GM23338 (cell line): ENCODE measurements around the gene ABCC3. TPM values are rescaled to one million over a fixed set of nuclear protein-coding genes. Genes with fewer than 3 reads are reported as not detected.

Experiments
- ATAC-seq: fragments of 200-7000 bp; cut with Tn5 transposase; 3 replicates; pipeline ENCODE4 v1.9.1; 2020
- DNase-seq: peaks from one replicate; pipeline ENCODE4 v3.0.0-alpha.2; 2015; ENCODE audit warnings: low spot score
- H2AFZ ChIP-seq: fragments of 200-600 bp; sonication (generic); 2 replicates; pipeline ENCODE4 v1.8.0; 2016; ENCODE audit warnings: antibody characterized with exemption, mild to moderate bottlenecking, moderate library complexity
- H3F3A ChIP-seq: fragments of 200-600 bp; sonication (generic); replicated peaks from 2 replicates; pipeline ENCODE4 v1.8.0; 2017; ENCODE audit warnings: antibody characterized with exemption, mixed run types, low read depth
- H3K27ac ChIP-seq: fragments of 200-600 bp; sonication (generic); 2 replicates; pipeline ENCODE4 v1.6.1; 2016; ENCODE audit warnings: low read depth
- H3K27me3 ChIP-seq: fragments of 200-600 bp; sonication (generic); 2 replicates; pipeline ENCODE4 v1.8.0; 2016; ENCODE audit warnings: mild to moderate bottlenecking, mixed run types, moderate library complexity; ENCODE audit not compliant: insufficient read depth
- H3K36me3 ChIP-seq: fragments of 200-600 bp; sonication (generic); 2 replicates; pipeline ENCODE4 v1.8.0; 2016; ENCODE audit warnings: mild to moderate bottlenecking; ENCODE audit not compliant: insufficient read depth
- H3K4me1 ChIP-seq: fragments of 200-600 bp; sonication (generic); 2 replicates; pipeline ENCODE4 v1.8.0; 2016; ENCODE audit warnings: mild to moderate bottlenecking, moderate library complexity; ENCODE audit not compliant: insufficient read depth
- H3K4me2 ChIP-seq: fragments of 200-600 bp; sonication (generic); 2 replicates; pipeline ENCODE4 v1.7.1; 2017; ENCODE audit warnings: mixed run types
- H3K4me3 ChIP-seq: fragments of 200-600 bp; sonication (generic); 2 replicates; pipeline ENCODE4 v1.6.1; 2016; ENCODE audit warnings: mixed run types
- H3K79me2 ChIP-seq: fragments of 200-600 bp; sonication (generic); replicated peaks from 2 replicates; pipeline ENCODE4 v1.8.0; 2017; ENCODE audit warnings: mild to moderate bottlenecking; ENCODE audit not compliant: insufficient read depth
- H3K9me2 ChIP-seq: fragments of 200-600 bp; sonication (generic); 2 replicates; pipeline ENCODE4 v1.8.0; 2017; ENCODE audit not compliant: insufficient read depth
- H4K20me1 ChIP-seq: fragments of 200-600 bp; sonication (generic); replicated peaks from 2 replicates; pipeline ENCODE4 v1.8.0; 2017; ENCODE audit warnings: mild to moderate bottlenecking; ENCODE audit not compliant: insufficient read depth
- H3K27ac Mint-ChIP-seq: 2 replicates; pipeline ENCODE4 v1.8.0; 2020; ENCODE audit warnings: inconsistent platforms, mild to moderate bottlenecking, moderate library complexity, mixed read lengths
- H3K27me3 Mint-ChIP-seq: 3 replicates; pipeline ENCODE4 v1.8.0; 2022; ENCODE audit warnings: low read depth, mild to moderate bottlenecking, moderate library complexity, mixed read lengths, inconsistent platforms; ENCODE audit not compliant: insufficient read depth, poor library complexity
- H3K36me3 Mint-ChIP-seq: 3 replicates; pipeline ENCODE4 v1.8.0; 2021; ENCODE audit warnings: low read depth, mild to moderate bottlenecking, inconsistent platforms, moderate library complexity, mixed read lengths
- H3K4me1 Mint-ChIP-seq: 3 replicates; pipeline ENCODE4 v1.8.0; 2020; ENCODE audit warnings: mild to moderate bottlenecking, inconsistent platforms, mixed read lengths
- H3K4me3 Mint-ChIP-seq: 3 replicates; pipeline ENCODE4 v1.8.0; 2021; ENCODE audit warnings: moderate library complexity, mild to moderate bottlenecking, inconsistent platforms, mixed read lengths
- H3K9me3 Mint-ChIP-seq: 3 replicates; pipeline ENCODE4 v1.8.0; 2020; ENCODE audit warnings: moderate library complexity, mild to moderate bottlenecking, inconsistent platforms, mixed read lengths
- EZH2phosphoT487 ChIP-seq: fragments of 200-600 bp; sonication (generic); IDR thresholded peaks from one replicate; pipeline ENCODE4 v1.8.1; 2018; ENCODE audit warnings: antibody characterized with exemption; ENCODE audit not compliant: unreplicated experiment
- JUNB ChIP-seq: IDR thresholded peaks from one replicate; pipeline ENCODE4 v1.6.1; 2016; ENCODE audit warnings: antibody characterized with exemption; ENCODE audit not compliant: unreplicated experiment
- POLR2AphosphoS5 ChIP-seq: IDR thresholded peaks from 2 replicates; pipeline ENCODE4 v1.6.1; 2016; ENCODE audit warnings: antibody characterized with exemption, low read depth
- polyA plus RNA-seq: library from polyadenylated mRNA; unstranded; fragments of >200 nt; fragmentation: Nextera tagmentation; extraction: Ambion mirVana; gene quantifications from 2 replicates; pipeline ENCODE4 v1.2.1, GENCODE V29; 2016
- total RNA-seq: library from RNA; depleted of rRNA; stranded (reverse); fragments of >200 nt; shearing (Covaris generic); gene quantifications from 2 replicates; pipeline ENCODE4 v1.2.3, GENCODE V29; 2014
- TF ChIP-seq, protein P1 (sequence below): fragments of 250-450 bp; sonication (Bioruptor Pico); IDR thresholded peaks from 2 replicates; pipeline ENCODE4 v1.5.0; 2020; ENCODE audit warnings: mild to moderate bottlenecking, moderate library complexity
- TF ChIP-seq, protein P2 (sequence below), 2 experiments: fragments of 200-600 bp in 1 of 2; sonication (generic) in 1 of 2; conservative IDR thresholded peaks; 2 replicates each; pipeline versions ENCODE4 v1.5.1 to v1.6.1; 2016 to 2017; ENCODE audit warnings: antibody characterized with exemption in 2 of 2, low read depth in 2 of 2, mild to moderate bottlenecking in 2 of 2, moderate library complexity in 1 of 2

The ABCC3 gene
- total and polyA plus RNA-seq, 2 experiments from 2014 or later = not detected

DNA sequence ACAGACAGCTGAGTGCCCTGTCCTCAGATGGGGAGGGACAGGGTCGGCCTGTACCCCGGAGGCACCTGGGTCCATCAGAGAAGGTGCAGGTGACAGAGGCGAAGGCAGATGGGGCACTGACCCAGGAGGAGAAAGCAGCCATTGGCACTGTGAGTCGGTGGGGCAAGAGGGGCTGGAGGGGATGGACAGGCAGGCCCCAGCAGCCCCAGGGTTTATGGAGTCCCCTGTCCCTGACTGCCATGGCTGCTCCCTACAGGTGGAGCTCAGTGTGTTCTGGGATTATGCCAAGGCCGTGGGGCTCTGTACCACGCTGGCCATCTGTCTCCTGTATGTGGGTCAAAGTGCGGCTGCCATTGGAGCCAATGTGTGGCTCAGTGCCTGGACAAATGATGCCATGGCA is 40.9 kb downstream of the ABCC3 start (continued):
- TF ChIP-seq, protein P1, sequence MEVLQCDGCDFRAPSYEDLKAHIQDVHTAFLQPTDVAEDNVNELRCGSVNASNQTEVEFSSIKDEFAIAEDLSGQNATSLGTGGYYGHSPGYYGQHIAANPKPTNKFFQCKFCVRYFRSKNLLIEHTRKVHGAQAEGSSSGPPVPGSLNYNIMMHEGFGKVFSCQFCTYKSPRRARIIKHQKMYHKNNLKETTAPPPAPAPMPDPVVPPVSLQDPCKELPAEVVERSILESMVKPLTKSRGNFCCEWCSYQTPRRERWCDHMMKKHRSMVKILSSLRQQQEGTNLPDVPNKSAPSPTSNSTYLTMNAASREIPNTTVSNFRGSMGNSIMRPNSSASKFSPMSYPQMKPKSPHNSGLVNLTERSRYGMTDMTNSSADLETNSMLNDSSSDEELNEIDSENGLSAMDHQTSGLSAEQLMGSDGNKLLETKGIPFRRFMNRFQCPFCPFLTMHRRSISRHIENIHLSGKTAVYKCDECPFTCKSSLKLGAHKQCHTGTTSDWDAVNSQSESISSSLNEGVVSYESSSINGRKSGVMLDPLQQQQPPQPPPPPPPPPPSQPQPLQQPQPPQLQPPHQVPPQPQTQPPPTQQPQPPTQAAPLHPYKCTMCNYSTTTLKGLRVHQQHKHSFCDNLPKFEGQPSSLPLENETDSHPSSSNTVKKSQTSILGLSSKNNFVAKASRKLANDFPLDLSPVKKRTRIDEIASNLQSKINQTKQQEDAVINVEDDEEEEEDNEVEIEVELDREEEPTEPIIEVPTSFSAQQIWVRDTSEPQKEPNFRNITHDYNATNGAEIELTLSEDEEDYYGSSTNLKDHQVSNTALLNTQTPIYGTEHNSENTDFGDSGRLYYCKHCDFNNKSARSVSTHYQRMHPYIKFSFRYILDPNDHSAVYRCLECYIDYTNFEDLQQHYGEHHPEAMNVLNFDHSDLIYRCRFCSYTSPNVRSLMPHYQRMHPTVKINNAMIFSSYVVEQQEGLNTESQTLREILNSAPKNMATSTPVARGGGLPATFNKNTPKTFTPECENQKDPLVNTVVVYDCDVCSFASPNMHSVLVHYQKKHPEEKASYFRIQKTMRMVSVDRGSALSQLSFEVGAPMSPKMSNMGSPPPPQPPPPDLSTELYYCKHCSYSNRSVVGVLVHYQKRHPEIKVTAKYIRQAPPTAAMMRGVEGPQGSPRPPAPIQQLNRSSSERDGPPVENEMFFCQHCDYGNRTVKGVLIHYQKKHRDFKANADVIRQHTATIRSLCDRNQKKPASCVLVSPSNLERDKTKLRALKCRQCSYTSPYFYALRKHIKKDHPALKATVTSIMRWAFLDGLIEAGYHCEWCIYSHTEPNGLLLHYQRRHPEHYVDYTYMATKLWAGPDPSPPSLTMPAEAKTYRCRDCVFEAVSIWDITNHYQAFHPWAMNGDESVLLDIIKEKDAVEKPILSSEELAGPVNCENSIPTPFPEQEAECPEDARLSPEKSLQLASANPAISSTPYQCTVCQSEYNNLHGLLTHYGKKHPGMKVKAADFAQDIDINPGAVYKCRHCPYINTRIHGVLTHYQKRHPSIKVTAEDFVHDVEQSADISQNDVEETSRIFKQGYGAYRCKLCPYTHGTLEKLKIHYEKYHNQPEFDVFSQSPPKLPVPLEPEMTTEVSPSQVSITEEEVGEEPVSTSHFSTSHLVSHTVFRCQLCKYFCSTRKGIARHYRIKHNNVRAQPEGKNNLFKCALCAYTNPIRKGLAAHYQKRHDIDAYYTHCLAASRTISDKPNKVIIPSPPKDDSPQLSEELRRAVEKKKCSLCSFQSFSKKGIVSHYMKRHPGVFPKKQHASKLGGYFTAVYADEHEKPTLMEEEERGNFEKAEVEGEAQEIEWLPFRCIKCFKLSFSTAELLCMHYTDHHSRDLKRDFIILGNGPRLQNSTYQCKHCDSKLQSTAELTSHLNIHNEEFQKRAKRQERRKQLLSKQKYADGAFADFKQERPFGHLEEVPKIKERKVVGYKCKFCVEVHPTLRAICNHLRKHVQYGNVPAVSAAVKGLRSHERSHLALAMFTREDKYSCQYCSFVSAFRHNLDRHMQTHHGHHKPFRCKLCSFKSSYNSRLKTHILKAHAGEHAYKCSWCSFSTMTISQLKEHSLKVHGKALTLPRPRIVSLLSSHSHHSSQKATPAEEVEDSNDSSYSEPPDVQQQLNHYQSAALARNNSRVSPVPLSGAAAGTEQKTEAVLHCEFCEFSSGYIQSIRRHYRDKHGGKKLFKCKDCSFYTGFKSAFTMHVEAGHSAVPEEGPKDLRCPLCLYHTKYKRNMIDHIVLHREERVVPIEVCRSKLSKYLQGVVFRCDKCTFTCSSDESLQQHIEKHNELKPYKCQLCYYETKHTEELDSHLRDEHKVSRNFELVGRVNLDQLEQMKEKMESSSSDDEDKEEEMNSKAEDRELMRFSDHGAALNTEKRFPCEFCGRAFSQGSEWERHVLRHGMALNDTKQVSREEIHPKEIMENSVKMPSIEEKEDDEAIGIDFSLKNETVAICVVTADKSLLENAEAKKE (CRISPR knock-in tag) = no peak
- TF ChIP-seq JUNB (no peak), EZH2phosphoT487 (no peak)

DNA sequence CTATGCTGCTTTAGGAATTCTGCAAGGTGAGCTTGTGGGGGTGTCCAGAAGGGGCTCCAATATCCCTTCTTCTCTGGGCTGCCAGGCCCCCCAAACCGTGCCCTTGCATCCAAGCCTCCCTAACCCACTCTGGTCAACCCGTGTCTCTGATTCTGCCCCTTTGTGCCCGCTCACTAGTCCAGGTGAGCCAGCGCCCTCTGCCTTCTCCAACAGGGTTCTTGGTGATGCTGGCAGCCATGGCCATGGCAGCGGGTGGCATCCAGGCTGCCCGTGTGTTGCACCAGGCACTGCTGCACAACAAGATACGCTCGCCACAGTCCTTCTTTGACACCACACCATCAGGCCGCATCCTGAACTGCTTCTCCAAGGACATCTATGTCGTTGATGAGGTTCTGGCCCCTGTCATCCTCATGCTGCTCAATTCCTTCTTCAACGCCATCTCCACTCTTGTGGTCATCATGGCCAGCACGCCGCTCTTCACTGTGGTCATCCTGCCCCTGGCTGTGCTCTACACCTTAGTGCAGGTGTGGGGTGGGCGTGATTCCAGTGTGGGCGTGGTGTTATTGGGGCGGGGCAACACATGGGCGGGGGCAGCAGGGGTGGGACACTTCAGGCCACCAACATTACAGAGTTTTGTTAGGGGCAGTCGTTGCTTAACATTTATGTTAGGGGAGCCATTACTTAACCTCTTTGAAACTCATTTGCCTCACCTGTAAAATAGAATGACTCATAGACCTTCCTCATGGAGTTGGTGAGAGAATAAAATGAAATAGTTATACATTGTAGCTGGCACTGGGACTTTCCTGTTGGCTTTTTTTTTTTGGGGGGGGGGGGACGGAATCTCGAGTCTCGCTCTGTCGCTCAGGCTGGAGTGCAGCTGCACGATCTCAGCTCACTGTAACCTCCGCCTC is 41.6 kb downstream of the ABCC3 start:
- no peaks in the 10 kb centered on the region for H3K36me3 ChIP-seq
- Mint-ChIP-seq H3K4me1 (peaks cover 3% of the 10 kb centered on the region), H3K9me3 (no peaks in the 10 kb centered on the region), H3K4me3 (no peak overlapping the region), H3K36me3 (no peaks in the 10 kb centered on the region), H3K27me3 (peaks cover 11% of the 10 kb centered on the region), H3K27ac (no peak overlapping the region)
- ATAC-seq (no peak), DNase-seq (no peak)
- H3K9me2 ChIP-seq = no peaks in the 10 kb centered on the region
- H3K79me2 ChIP-seq = no peaks in the 10 kb centered on the region
- H3K4me1 ChIP-seq = no peaks in the 10 kb centered on the region
- H3K27me3 ChIP-seq = no peaks in the 10 kb centered on the region
- H2AFZ ChIP-seq = no peak overlapping the region
- no peak overlapping the region for H3K27ac ChIP-seq
- no peaks in the 10 kb centered on the region for H3F3A ChIP-seq
- no peak overlapping the region for H3K4me3 ChIP-seq
- no peaks in the 10 kb centered on the region for H4K20me1 ChIP-seq
- no peak for TF ChIP-seq POLR2AphosphoS5
- TF ChIP-seq, protein P2, sequence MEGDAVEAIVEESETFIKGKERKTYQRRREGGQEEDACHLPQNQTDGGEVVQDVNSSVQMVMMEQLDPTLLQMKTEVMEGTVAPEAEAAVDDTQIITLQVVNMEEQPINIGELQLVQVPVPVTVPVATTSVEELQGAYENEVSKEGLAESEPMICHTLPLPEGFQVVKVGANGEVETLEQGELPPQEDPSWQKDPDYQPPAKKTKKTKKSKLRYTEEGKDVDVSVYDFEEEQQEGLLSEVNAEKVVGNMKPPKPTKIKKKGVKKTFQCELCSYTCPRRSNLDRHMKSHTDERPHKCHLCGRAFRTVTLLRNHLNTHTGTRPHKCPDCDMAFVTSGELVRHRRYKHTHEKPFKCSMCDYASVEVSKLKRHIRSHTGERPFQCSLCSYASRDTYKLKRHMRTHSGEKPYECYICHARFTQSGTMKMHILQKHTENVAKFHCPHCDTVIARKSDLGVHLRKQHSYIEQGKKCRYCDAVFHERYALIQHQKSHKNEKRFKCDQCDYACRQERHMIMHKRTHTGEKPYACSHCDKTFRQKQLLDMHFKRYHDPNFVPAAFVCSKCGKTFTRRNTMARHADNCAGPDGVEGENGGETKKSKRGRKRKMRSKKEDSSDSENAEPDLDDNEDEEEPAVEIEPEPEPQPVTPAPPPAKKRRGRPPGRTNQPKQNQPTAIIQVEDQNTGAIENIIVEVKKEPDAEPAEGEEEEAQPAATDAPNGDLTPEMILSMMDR (conservative IDR thresholded peaks at IDR 0.05; ENCODE audit: low read depth in 2 of 2) = 0 out of 4 replicates have a peak, but pooled peaks of 1 of the 2 experiments have one; percentile 19
- no peak overlapping the region for H3K4me2 ChIP-seq
